HCT116 (cell line): Measurements from ENCODE around the gene TNNI2. TPM values are rescaled to one million over a fixed set of nuclear protein-coding genes. Genes with fewer than 3 reads are reported as not detected.

Experiments
- ATAC-seq: fragments of 200-7000 bp; cut with Tn5 transposase; 2 replicates; pipeline ENCODE4 v1.9.1; 2020; ENCODE audit warnings: mild to moderate bottlenecking, moderate library complexity
- BruUV-seq: library from RNA; stranded (reverse); fragments of 400-500 nt; replicated peaks from 2 replicates; lab custom pipeline; 2021; lab: Mats Ljungman, UMichigan
- CTCF ChIA-PET: fragments of 300-600 bp; sonication (Branson Sonifier 250); formaldehyde crosslinking; loops from one replicate; lab custom pipeline; 2021; ENCODE audit warnings: antibody characterized with exemption; lab: Charles Lee
- POLR2A ChIA-PET: fragments of 300-600, 350-600 bp; sonication (Branson Sonifier 250); formaldehyde crosslinking; loops from one replicate; lab custom pipeline; 2021; ENCODE audit warnings: antibody characterized with exemption; lab: Charles Lee
- RAD21 ChIA-PET, 2 experiments: fragments of 300-600 bp; sonication (Branson Sonifier 250); formaldehyde crosslinking; loops; one replicate each; lab custom pipeline; 2023; ENCODE audit warnings: low total read pairs in 2 of 2; ENCODE audit not compliant: uncharacterized antibody in 2 of 2, unreplicated experiment in 2 of 2, low non-redundant PET in 1 of 2; lab: Charles Lee
- DNase-seq: peaks from one replicate; pipeline ENCODE4 v3.0.0-alpha.2; 2010; ENCODE audit warnings: low read depth, low spot score
- H2AFZ ChIP-seq: fragments of 200-600 bp; shearing (Covaris generic), sonication (generic); 2 replicates; pipeline ENCODE4 v1.6.1; 2017; ENCODE audit warnings: low read depth, mixed run types, mixed read lengths, antibody characterized with exemption, low read length; ENCODE audit not compliant: poor library complexity, severe bottlenecking
- H3K27ac ChIP-seq: 2 replicates; pipeline ENCODE4 v1.5.1; 2012; ENCODE audit warnings: low read depth, low read length
- H3K27me3 ChIP-seq: fragments of 200-600 bp; sonication (generic); 2 replicates; pipeline ENCODE4 v1.6.1; 2016; ENCODE audit warnings: mixed run types, low read length, mixed read lengths; ENCODE audit not compliant: insufficient read depth
- H3K36me3 ChIP-seq, 2 experiments: fragments of 200-500 bp in 1 of 2; fragments of 200-600 bp in 1 of 2; sonication (Bioruptor generic) in 1 of 2; sonication (generic) in 1 of 2; 2 replicates each; pipeline versions ENCODE4 v1.5.1 to v1.6.1; 2014 to 2016; ENCODE audit warnings: low read length in 2 of 2, inconsistent platforms in 1 of 2, mixed read lengths in 1 of 2, mixed run types in 1 of 2; ENCODE audit not compliant: insufficient read depth in 2 of 2, control insufficient read depth in 1 of 2
- H3K4me1 ChIP-seq, 2 experiments: fragments of 200-600 bp in 1 of 2; sonication (generic) in 1 of 2; 2 replicates each; pipeline versions ENCODE4 v1.5.1 to v1.6.1; 2012 to 2017; ENCODE audit warnings: low read length in 2 of 2, inconsistent platforms in 1 of 2, mild to moderate bottlenecking in 1 of 2, mixed read lengths in 1 of 2, mixed run types in 1 of 2, moderate library complexity in 1 of 2; ENCODE audit not compliant: insufficient read depth in 2 of 2, control insufficient read depth in 1 of 2
- H3K4me2 ChIP-seq: fragments of 200-600 bp; sonication (generic); 2 replicates; pipeline ENCODE4 v1.6.1; 2017; ENCODE audit warnings: mixed run types, low read length, mixed read lengths
- H3K4me3 ChIP-seq, 2 experiments: fragments of 200-600 bp in 1 of 2; sonication (generic) in 1 of 2; replicated peaks in 1 of 2; 2 replicates each; pipeline ENCODE4 v1.5.1; 2011 to 2016; ENCODE audit warnings: low read length in 2 of 2, control low read depth in 1 of 2, low read depth in 1 of 2, mild to moderate bottlenecking in 1 of 2, mixed read lengths in 1 of 2, mixed run types in 1 of 2
- H3K79me2 ChIP-seq: fragments of 200-600 bp; sonication (generic); 2 replicates; pipeline ENCODE4 v1.6.1; 2017; ENCODE audit warnings: mild to moderate bottlenecking, mixed run types, low read length, moderate library complexity, mixed read lengths; ENCODE audit not compliant: insufficient read depth
- H3K9ac ChIP-seq: fragments of 200-600 bp; sonication (generic); 2 replicates; pipeline ENCODE4 v1.6.1; 2016; ENCODE audit warnings: low read length, mixed read lengths
- H3K9me2 ChIP-seq: fragments of 200-600 bp; sonication (generic), shearing (Covaris generic); 2 replicates; pipeline ENCODE4 v1.6.1; 2017; ENCODE audit warnings: mixed run types, mild to moderate bottlenecking, moderate library complexity; ENCODE audit not compliant: insufficient read depth
- H3K9me3 ChIP-seq, 2 experiments: fragments of 200-500 bp in 1 of 2; fragments of 200-600 bp in 1 of 2; sonication (Bioruptor generic) in 1 of 2; sonication (generic) in 1 of 2; 2 replicates each; pipeline ENCODE4 v1.6.1; 2014 to 2017; ENCODE audit warnings: low read length in 2 of 2, mixed read lengths in 2 of 2, inconsistent platforms in 1 of 2, low read depth in 1 of 2, mild to moderate bottlenecking in 1 of 2, mixed run types in 1 of 2, moderate library complexity in 1 of 2; ENCODE audit not compliant: control insufficient read depth in 1 of 2, insufficient read depth in 1 of 2
- H4K20me1 ChIP-seq: fragments of 200-600 bp; sonication (generic), shearing (Covaris generic); 2 replicates; pipeline ENCODE4 v1.6.1; 2017; ENCODE audit warnings: mixed run types, mild to moderate bottlenecking, moderate library complexity; ENCODE audit not compliant: insufficient read depth
- CBX3 ChIP-seq: IDR thresholded peaks from 2 replicates; pipeline ENCODE4 v1.6.1; 2012; ENCODE audit warnings: low read depth
- CEBPB ChIP-seq: IDR thresholded peaks from 2 replicates; pipeline ENCODE4 v1.6.1; 2012; ENCODE audit warnings: low read depth
- CTCF ChIP-seq, 3 experiments: fragments of 200-600 bp in 1 of 3; sonication (generic) in 1 of 3; IDR thresholded peaks in 2 of 3; conservative IDR thresholded peaks in 1 of 3; 2 replicates each; pipeline ENCODE4 v1.5.1; 2012 to 2017; ENCODE audit warnings: low read depth in 2 of 3, low read length in 2 of 3, antibody characterized with exemption in 1 of 3, borderline replicate concordance in 1 of 3, control low read depth in 1 of 3, mild to moderate bottlenecking in 1 of 3, mixed read lengths in 1 of 3, mixed run types in 1 of 3, moderate library complexity in 1 of 3; ENCODE audit not compliant: insufficient read depth in 1 of 3
- POLR2AphosphoS5 ChIP-seq: IDR thresholded peaks from 2 replicates; pipeline ENCODE4 v1.6.1; 2011; ENCODE audit warnings: mild to moderate bottlenecking, low read depth, low read length, moderate library complexity
- REST ChIP-seq: IDR thresholded peaks from 2 replicates; pipeline ENCODE4 v1.6.1; 2012; ENCODE audit warnings: low read depth
- SRF ChIP-seq: IDR thresholded peaks from 2 replicates; pipeline ENCODE4 v1.6.1; 2012; ENCODE audit warnings: low read depth
- ZBTB33 ChIP-seq: IDR thresholded peaks from 2 replicates; pipeline ENCODE4 v1.6.1; 2011; ENCODE audit warnings: mild to moderate bottlenecking, low read length, moderate library complexity; ENCODE audit not compliant: insufficient replicate concordance; ENCODE audit errors: extremely low read depth
- ZNF274 ChIP-seq: fragments of 200-500 bp; sonication (Bioruptor generic); IDR thresholded peaks from 2 replicates; pipeline ENCODE4 v1.6.1; 2014; ENCODE audit warnings: mild to moderate bottlenecking, low read depth, low read length, inconsistent platforms
- intact Hi-C: fragments of 100-400 bp; cut with micrococcal nuclease; formaldehyde crosslinking; loops from 2 replicates; pipeline ENCODE4 v1.10.0; 2022
- total RNA-seq: library from RNA; stranded (reverse); gene quantifications from one replicate; pipeline ENCODE4 v1.2.1, GENCODE V29; 2021; ENCODE audit not compliant: unreplicated experiment

TNNI2 gene
- total RNA-seq, 1 experiment from 2014 or later = not detected

- Histone ChIP-seq H3K9me2 (no peaks in the 10 kb centered on the region), H3K4me1 (peaks cover 34 to 49% of the 10 kb centered on the region in 2 experiments), H3K79me2 (no peaks in the 10 kb centered on the region), H3K36me3 (no peaks in the 10 kb centered on the region), H3K4me3 (no peak overlapping the region), H3K9me3 (no peaks in the 10 kb centered on the region), H3K4me2 (0 out of 2 replicates have a peak overlapping the region, but pooled peaks have one; percentile 9), H4K20me1 (no peaks in the 10 kb centered on the region), H3K9ac (no peak overlapping the region), H3K27me3 (no peaks in the 10 kb centered on the region), H2AFZ (no peak overlapping the region), H3K27ac (peak overlapping the region; percentile 20; the same call in 1 of the 2 replicates)
- ChIA-PET POLR2A (no interaction called here), CTCF (interaction anchor here (1.4 to 1.8 kb wide), 2 partner anchors 9 to 131 kb away, joined by 8 to 11 read pairs; partner anchors contain the start of gene SYT8), RAD21 (interaction anchor here (0.7 to 1.2 kb wide), 2 partner anchors 8 to 9 kb away, joined by 3 to 4 read pairs; no protein-coding TSS in a partner anchor)
- intact Hi-C loops = no loop called here
- peak; percentile 79 for ATAC-seq
- no peak for DNase-seq
- no peak for TF ChIP-seq SRF
- TF ChIP-seq CBX3 = no peak
- peak in 2 of 3 experiments; percentile 65 to 88; a peak in 4 of 6 replicates for TF ChIP-seq CTCF (IDR thresholded peaks at IDR 0.05 in 2 of 3, conservative IDR thresholded peaks at IDR 0.05 in 1 of 3; ENCODE audit: borderline replicate concordance in 1 of 3, insufficient read depth in 1 of 3, low read depth in 2 of 3, low read length in 2 of 3)
- no TSS peak for BruUV-seq
These were observed 13.6 kb upstream of the TNNI2 start for GRCh38 chr11:1825039-1825740.

GRCh38 chr11:1825785-1826451 is 12.9 kb upstream of the TNNI2 start:
- BruUV-seq = no TSS peak
- H3K27me3 ChIP-seq = no peaks in the 10 kb centered on the region
- CTCF ChIA-PET = interaction anchor here (1.8 to 2.0 kb wide), 2 partner anchors 8 to 132 kb away, joined by 11 read pairs; partner anchors contain the start of gene SYT8
- H3K4me1 ChIP-seq = peaks cover 41 to 56% of the 10 kb centered on the region in 2 experiments
- peak overlapping the region; percentile 34; the same call in 1 of the 2 replicates for H3K27ac ChIP-seq
- intact Hi-C loops = no loop called here
- no peaks in the 10 kb centered on the region for H3K79me2 ChIP-seq
- RAD21 ChIA-PET = no interaction called here
- no peaks in the 10 kb centered on the region for H3K9me2 ChIP-seq
- DNase-seq = no peak
- no peak overlapping the region for H2AFZ ChIP-seq
- no peaks in the 10 kb centered on the region for H3K9me3 ChIP-seq
- no peaks in the 10 kb centered on the region for H3K36me3 ChIP-seq
- no peak overlapping the region for H3K4me3 ChIP-seq
- POLR2A ChIA-PET = no interaction called here
- H3K9ac ChIP-seq = no peak overlapping the region
- no peaks in the 10 kb centered on the region for H4K20me1 ChIP-seq
- ATAC-seq = no peak
- peak overlapping the region; percentile 71; the same call in 1 of the 2 replicates for H3K4me2 ChIP-seq
- TF ChIP-seq ZNF274 (no peak), ZBTB33 (no peak), CEBPB (no peak), POLR2AphosphoS5 (no peak), REST (no peak)
